Measurements from ENCODE around the gene TEDDM1.

- no peak for TF ChIP-seq POLR2AphosphoS5 (IDR thresholded peaks at IDR 0.05; ENCODE audit: low read depth, low read length)
- no peak for TF ChIP-seq POLR2A (IDR thresholded peaks at IDR 0.05; ENCODE audit: low read depth, low read length)
These were observed 43.3 kb downstream of the TEDDM1 start for GRCh38 chr1:182357171-182357570.

Measured in GM12892 (cell line).